Thyroid gland (tissue), 4 donors: ENCODE results near the gene NAB1. TPM values are rescaled to one million over a fixed set of nuclear protein-coding genes. Genes with fewer than 3 reads are reported as not detected.

ENCODE experiments used
- DNase-seq, 2 donors: peaks; one replicate each; pipeline ENCODE4 v3.0.0-alpha.2; 2019
- H3K27ac ChIP-seq, 3 donors: fragments of 200-600 bp; sonication (generic); 1 replicate in 2 of 3; 2 replicates in 1 of 3; pipeline ENCODE4 v1.5.1; 2016 to 2019; ENCODE audit warnings: mild to moderate bottlenecking in 1 of 3, moderate library complexity in 1 of 3
- H3K27me3 ChIP-seq: fragments of 200-600 bp; sonication (generic); one replicate; pipeline ENCODE4 v1.5.1; 2019
- H3K36me3 ChIP-seq, 2 donors: fragments of 200-600 bp; sonication (generic); one replicate each; pipeline ENCODE4 v1.5.1; 2016 to 2019
- H3K4me1 ChIP-seq, 2 donors: fragments of 200-600 bp; sonication (generic); one replicate each; pipeline ENCODE4 v1.5.1; 2017 to 2019
- H3K4me3 ChIP-seq, 3 donors: fragments of 200-600 bp; sonication (generic); replicated peaks in 1 of 3; 1 replicate in 2 of 3; 2 replicates in 1 of 3; pipeline ENCODE4 v1.5.1; 2016; ENCODE audit warnings: mild to moderate bottlenecking in 1 of 3
- H3K9me3 ChIP-seq: fragments of 200-600 bp; sonication (generic); one replicate; pipeline ENCODE4 v1.5.1; 2017
- POLR2A ChIP-seq, 2 donors: fragments of 450-650 bp; IDR thresholded peaks; one replicate each; pipeline ENCODE4 v1.6.1; 2017; ENCODE audit warnings: antibody characterized with exemption in 2 of 2, mild to moderate bottlenecking in 2 of 2, moderate library complexity in 1 of 2
- whole genome bisulfite sequencing, 2 donors: methylation state at CpG; one replicate each; pipeline ENCODE4 v1.1.5; 2017; 5-methylcytosine and 5-hydroxymethylcytosine counted together
- intact Hi-C: fragments of 100-400 bp; cut with DNase I; formaldehyde crosslinking; loops from one replicate; pipeline ENCODE4 v1.15.1; 2023
- total RNA-seq, 4 donors: library from RNA; depleted of rRNA; stranded (reverse); fragments of >200 nt; gene quantifications; one replicate each; pipeline ENCODE4 v1.2.3, GENCODE V29; 2016
- TF ChIP-seq, protein P1 (sequence below), 6 experiments: fragments of 200-600 bp in 3 of 6; fragments of 450-650 bp in 3 of 6; sonication (generic) in 3 of 6; IDR thresholded peaks; one replicate each; pipeline ENCODE4 v1.5.1; 2016 to 2019; ENCODE audit warnings: antibody characterized with exemption in 6 of 6, mild to moderate bottlenecking in 2 of 6, inconsistent platforms in 1 of 6, moderate library complexity in 1 of 6

Gene NAB1
- total RNA-seq, 4 donors from 2014 or later: 64.1 to 90.8 (median 83.0) TPM

DNA sequence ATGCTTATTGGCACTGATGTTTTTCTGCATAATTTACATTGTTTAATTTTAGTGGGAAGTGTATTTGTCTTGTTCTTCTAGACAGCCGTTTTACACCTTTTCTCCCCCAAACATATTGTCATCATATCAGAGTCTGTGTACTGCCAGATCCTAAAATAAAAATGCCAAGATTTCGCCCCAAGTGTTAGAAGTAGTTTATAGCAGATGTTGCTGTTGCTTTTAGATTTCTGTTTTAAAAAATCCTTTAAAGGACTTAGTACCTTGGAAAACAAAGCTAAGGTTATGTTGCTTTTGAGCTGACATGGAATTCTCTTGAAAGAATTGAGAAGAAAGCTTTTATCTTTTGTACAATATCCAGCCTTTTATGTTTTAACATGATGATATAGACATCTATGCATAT is 36.0 kb downstream of the NAB1 start:
- Histone ChIP-seq H3K4me3 (no peak overlapping the region), H3K27me3 (no peaks in the 10 kb centered on the region), H3K9me3 (no peaks in the 10 kb centered on the region), H3K36me3 (peaks cover 7 to 8% of the 10 kb centered on the region in 2 donors), H3K27ac (no peak overlapping the region), H3K4me1 (no peaks in the 10 kb centered on the region)
- no peak for TF ChIP-seq POLR2A (IDR thresholded peaks at IDR 0.05)
- TF ChIP-seq, protein P1, sequence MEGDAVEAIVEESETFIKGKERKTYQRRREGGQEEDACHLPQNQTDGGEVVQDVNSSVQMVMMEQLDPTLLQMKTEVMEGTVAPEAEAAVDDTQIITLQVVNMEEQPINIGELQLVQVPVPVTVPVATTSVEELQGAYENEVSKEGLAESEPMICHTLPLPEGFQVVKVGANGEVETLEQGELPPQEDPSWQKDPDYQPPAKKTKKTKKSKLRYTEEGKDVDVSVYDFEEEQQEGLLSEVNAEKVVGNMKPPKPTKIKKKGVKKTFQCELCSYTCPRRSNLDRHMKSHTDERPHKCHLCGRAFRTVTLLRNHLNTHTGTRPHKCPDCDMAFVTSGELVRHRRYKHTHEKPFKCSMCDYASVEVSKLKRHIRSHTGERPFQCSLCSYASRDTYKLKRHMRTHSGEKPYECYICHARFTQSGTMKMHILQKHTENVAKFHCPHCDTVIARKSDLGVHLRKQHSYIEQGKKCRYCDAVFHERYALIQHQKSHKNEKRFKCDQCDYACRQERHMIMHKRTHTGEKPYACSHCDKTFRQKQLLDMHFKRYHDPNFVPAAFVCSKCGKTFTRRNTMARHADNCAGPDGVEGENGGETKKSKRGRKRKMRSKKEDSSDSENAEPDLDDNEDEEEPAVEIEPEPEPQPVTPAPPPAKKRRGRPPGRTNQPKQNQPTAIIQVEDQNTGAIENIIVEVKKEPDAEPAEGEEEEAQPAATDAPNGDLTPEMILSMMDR (IDR thresholded peaks at IDR 0.05): no peak
- no peak for DNase-seq
- intact Hi-C loops: no loop called here
- WGBS, 2 donors: 84 to 88% methylated on average over 2 of the region's 2 CpGs

DNA sequence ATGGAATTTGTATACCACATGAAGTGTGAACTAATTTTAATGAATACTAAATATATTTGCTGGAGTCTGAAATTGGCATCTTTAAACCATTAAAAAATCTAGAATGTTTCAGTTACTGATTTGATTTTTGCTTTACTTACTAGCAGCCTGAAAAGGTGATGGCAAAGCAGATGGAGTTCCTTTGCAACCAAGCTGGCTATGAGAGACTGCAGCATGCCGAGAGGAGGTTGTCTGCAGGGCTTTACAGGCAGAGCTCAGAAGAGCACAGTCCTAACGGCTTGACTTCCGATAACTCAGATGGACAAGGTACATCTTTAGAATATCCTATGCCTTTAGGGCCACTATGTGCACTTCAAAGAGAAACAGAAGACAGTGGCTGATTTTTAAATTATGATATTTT is 36.5 kb downstream of the NAB1 start:
- Histone ChIP-seq H3K27ac (no peak overlapping the region), H3K36me3 (peaks cover 7 to 12% of the 10 kb centered on the region in 2 donors), H3K9me3 (no peaks in the 10 kb centered on the region), H3K4me3 (no peak overlapping the region), H3K27me3 (no peaks in the 10 kb centered on the region), H3K4me1 (no peaks in the 10 kb centered on the region)
- WGBS, 2 donors: 95 to 97% methylated on average over 3 of the region's 3 CpGs
- intact Hi-C loops: no loop called here
- no peak for TF ChIP-seq POLR2A (IDR thresholded peaks at IDR 0.05)
- TF ChIP-seq, protein P1 (IDR thresholded peaks at IDR 0.05): no peak
- no peak for DNase-seq

DNA sequence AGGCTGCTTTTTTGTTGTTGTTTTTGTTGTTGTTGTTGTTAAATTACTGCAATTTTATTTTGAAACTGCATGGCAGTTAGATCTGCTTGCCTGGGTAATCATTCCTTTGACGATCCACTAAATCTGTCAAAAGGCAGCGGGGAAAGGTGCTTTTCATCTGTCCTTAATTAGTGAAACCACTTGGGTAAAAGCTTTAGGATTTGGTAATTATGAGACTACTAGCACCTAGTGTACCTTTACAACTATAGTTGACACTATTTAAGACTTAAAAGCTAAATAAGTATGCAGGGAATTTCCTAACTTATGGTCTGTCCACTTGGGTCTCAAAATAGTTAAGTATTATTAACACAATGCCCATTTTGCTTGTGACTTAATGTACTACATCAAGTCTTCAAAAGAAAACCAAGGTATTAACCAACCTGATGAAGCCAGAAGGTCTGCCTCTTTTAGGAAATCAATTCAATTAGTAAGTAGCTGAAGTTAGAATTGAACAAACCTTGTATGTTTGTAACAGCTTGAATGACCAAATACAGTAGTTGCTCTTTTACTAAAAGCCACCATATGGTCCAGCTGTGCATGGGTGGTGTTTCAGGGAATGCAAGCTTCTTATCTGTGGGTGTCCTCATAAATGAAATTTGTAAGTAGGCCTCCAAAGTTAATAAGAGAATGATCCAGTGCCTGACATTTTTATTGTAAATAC is 44.8 kb downstream of the NAB1 start:
- no peak for TF ChIP-seq POLR2A (IDR thresholded peaks at IDR 0.05)
- TF ChIP-seq, protein P1 (IDR thresholded peaks at IDR 0.05): no peak
- WGBS, 2 donors: 95 to 96% methylated on average over 2 of the region's 2 CpGs
- Histone ChIP-seq H3K27ac (no peak overlapping the region), H3K36me3 (peaks cover 0 to 5% of the 10 kb centered on the region in 2 donors), H3K4me3 (no peak overlapping the region), H3K9me3 (no peaks in the 10 kb centered on the region), H3K27me3 (no peaks in the 10 kb centered on the region), H3K4me1 (peaks cover 3 to 5% of the 10 kb centered on the region in 2 donors)
- no peak for DNase-seq
- intact Hi-C loops: no loop called here

DNA sequence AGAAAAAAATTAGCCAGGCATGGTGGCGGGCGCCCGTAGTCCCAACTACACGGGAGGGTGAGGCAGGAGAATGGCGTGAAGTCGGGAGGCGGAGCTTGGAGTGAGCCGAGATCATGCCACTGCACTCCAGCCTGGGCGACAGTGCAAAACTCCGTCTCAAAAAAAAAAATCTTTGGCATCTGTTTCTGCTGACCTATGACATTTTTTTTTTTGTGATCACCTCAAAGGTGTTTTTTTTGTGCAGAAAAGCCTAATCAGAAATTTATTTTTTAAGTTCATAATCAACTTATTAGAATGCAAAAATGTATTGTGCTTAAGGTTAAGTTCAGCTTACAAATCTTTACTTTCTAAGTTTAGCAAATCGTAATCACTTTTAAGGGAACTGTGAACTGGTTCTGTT is 45.6 kb downstream of the NAB1 start:
- 91 to 96% methylated on average over 11 of the region's 11 CpGs for WGBS, 2 donors
- TF ChIP-seq, protein P1 (IDR thresholded peaks at IDR 0.05): no peak
- no peak for TF ChIP-seq POLR2A (IDR thresholded peaks at IDR 0.05)
- intact Hi-C loops: no loop called here
- Histone ChIP-seq H3K36me3 (peaks cover 0 to 5% of the 10 kb centered on the region in 2 donors), H3K9me3 (no peaks in the 10 kb centered on the region), H3K4me3 (no peak overlapping the region), H3K4me1 (peaks cover 3 to 5% of the 10 kb centered on the region in 2 donors), H3K27me3 (no peaks in the 10 kb centered on the region), H3K27ac (no peak overlapping the region)
- DNase-seq: no peak

DNA sequence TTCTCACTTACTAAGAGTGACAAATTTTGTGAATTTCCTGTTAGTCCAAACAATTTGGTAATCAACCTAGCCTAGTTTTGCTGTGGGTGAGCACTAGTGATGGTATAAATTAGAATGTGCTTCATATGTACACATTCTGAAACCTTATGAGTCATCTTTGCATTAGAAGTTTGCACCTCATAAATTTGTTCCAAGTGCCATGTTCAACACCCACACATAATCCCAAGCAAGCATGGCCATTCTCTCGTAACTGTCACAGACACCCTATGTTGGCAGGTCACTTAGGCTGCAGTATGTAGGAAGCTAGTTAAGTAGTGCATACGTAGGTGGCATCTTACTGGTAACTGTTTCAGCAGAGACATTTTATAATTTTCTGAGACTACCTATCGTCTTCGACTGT is 46.9 kb downstream of the NAB1 start:
- no peak for DNase-seq
- 92 to 95% methylated on average over 4 of the region's 4 CpGs for WGBS, 2 donors
- H3K36me3 ChIP-seq: no peaks in the 10 kb centered on the region
- H3K9me3 ChIP-seq: no peaks in the 10 kb centered on the region
- TF ChIP-seq, protein P1 (IDR thresholded peaks at IDR 0.05): no peak
- no peak for TF ChIP-seq POLR2A (IDR thresholded peaks at IDR 0.05)
- intact Hi-C loops: no loop called here
- H3K4me1 ChIP-seq: peaks cover 3 to 5% of the 10 kb centered on the region in 2 donors
- H3K27me3 ChIP-seq: no peaks in the 10 kb centered on the region
- no peak overlapping the region for H3K27ac ChIP-seq
- no peak overlapping the region for H3K4me3 ChIP-seq
